ENCODE data around the gene ASIC5. TPM values are rescaled to one million over a fixed set of nuclear protein-coding genes. Genes with fewer than 3 reads are reported as not detected.

ASIC5 gene
- total RNA-seq, 6 experiments from 2014 or later = not detected

- WGBS (ENCODE audit: insufficient coverage, low coverage, low lambda C conversion rate, missing lambda C conversion rate) = 32% methylated on average over 1 of the region's 1 CpG
- intact Hi-C loops (cut with DNase I) = loop anchor here in 1 of 2 donors (10.0 kb wide), 1 partner anchor 145 kb away; the partner anchor contains the start of gene CTSO
- peak; percentile 97 to 99 (median 98) for ATAC-seq
- no peak for DNase-seq
- Histone ChIP-seq H3K4me3 (no peak overlapping the region), H3K27me3 (no peaks in the 10 kb centered on the region), H3K27ac (peak overlapping the region in 2 of 3 donors; percentile 33 to 37), H3K36me3 (no peaks in the 10 kb centered on the region), H3K4me1 (peaks cover 0 to 27% (median 2%) of the 10 kb centered on the region in 4 donors), H3K9me3 (no peaks in the 10 kb centered on the region)
- TF ChIP-seq, protein P1, sequence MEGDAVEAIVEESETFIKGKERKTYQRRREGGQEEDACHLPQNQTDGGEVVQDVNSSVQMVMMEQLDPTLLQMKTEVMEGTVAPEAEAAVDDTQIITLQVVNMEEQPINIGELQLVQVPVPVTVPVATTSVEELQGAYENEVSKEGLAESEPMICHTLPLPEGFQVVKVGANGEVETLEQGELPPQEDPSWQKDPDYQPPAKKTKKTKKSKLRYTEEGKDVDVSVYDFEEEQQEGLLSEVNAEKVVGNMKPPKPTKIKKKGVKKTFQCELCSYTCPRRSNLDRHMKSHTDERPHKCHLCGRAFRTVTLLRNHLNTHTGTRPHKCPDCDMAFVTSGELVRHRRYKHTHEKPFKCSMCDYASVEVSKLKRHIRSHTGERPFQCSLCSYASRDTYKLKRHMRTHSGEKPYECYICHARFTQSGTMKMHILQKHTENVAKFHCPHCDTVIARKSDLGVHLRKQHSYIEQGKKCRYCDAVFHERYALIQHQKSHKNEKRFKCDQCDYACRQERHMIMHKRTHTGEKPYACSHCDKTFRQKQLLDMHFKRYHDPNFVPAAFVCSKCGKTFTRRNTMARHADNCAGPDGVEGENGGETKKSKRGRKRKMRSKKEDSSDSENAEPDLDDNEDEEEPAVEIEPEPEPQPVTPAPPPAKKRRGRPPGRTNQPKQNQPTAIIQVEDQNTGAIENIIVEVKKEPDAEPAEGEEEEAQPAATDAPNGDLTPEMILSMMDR (IDR thresholded peaks at IDR 0.05) = peak; percentile 77 to 83 (median 82)
- TF ChIP-seq POLR2A (IDR thresholded peaks at IDR 0.05) = no peak
Observed at GRCh38 chr4:155809835-155810234, 56.2 kb downstream of the ASIC5 start.

DNA sequence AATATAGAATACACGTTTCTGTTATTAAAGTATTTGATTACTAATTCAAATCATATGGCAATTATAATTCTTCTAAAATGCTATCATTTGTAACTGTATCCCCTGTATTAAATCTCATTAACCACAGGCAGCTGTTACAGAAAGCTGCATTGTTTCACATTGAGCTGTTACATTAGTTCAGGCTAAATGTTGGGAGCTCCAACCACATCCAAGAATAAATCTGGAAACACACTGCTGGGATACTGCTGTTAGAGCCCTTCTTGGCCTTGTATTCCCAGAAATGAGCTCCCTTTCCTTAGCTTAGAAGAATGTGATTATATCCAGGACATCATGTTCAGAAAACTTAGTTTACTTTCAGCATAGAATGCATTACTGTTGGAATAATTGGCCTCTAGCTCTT lies 59.1 kb downstream of the ASIC5 start:
- Histone ChIP-seq H3K4me1 (peaks cover 0 to 21% (median 2%) of the 10 kb centered on the region in 4 donors), H3K27me3 (no peaks in the 10 kb centered on the region), H3K36me3 (no peaks in the 10 kb centered on the region), H3K4me3 (no peak overlapping the region), H3K9me3 (no peaks in the 10 kb centered on the region), H3K27ac (no peak overlapping the region)
- ATAC-seq (no peak), DNase-seq (no peak)
- no peak for TF ChIP-seq POLR2A (IDR thresholded peaks at IDR 0.05)
- TF ChIP-seq, protein P1 (IDR thresholded peaks at IDR 0.05) = no peak
- intact Hi-C loops (cut with DNase I) = loop anchor here in 1 of 2 donors (10.0 kb wide), 1 partner anchor 148 kb away; the partner anchor contains the start of gene CTSO
- WGBS (ENCODE audit: insufficient coverage, low coverage, low lambda C conversion rate, missing lambda C conversion rate) = 58% methylated on average over 1 of the region's 1 CpG

- ATAC-seq (no peak), DNase-seq (no peak)
- TF ChIP-seq, protein P1 (IDR thresholded peaks at IDR 0.05) = no peak
- no peak for TF ChIP-seq POLR2A (IDR thresholded peaks at IDR 0.05)
- 88% methylated on average over 1 of the region's 1 CpG for WGBS (ENCODE audit: insufficient coverage, low coverage, low lambda C conversion rate, missing lambda C conversion rate)
- H3K9me3 ChIP-seq = no peaks in the 10 kb centered on the region
- no peak overlapping the region for H3K4me3 ChIP-seq
- H3K27ac ChIP-seq = no peak overlapping the region
- peaks cover 0 to 22% (median 6%) of the 10 kb centered on the region in 4 donors for H3K4me1 ChIP-seq
- no peaks in the 10 kb centered on the region for H3K36me3 ChIP-seq
- H3K27me3 ChIP-seq = no peaks in the 10 kb centered on the region
- intact Hi-C loops (cut with DNase I) = loop anchor here in 1 of 2 donors (10.0 kb wide), 1 partner anchor 150 kb away; the partner anchor contains the start of gene CTSO
Observed at GRCh38 chr4:155805016-155805415, 61.1 kb downstream of the ASIC5 start.

DNA sequence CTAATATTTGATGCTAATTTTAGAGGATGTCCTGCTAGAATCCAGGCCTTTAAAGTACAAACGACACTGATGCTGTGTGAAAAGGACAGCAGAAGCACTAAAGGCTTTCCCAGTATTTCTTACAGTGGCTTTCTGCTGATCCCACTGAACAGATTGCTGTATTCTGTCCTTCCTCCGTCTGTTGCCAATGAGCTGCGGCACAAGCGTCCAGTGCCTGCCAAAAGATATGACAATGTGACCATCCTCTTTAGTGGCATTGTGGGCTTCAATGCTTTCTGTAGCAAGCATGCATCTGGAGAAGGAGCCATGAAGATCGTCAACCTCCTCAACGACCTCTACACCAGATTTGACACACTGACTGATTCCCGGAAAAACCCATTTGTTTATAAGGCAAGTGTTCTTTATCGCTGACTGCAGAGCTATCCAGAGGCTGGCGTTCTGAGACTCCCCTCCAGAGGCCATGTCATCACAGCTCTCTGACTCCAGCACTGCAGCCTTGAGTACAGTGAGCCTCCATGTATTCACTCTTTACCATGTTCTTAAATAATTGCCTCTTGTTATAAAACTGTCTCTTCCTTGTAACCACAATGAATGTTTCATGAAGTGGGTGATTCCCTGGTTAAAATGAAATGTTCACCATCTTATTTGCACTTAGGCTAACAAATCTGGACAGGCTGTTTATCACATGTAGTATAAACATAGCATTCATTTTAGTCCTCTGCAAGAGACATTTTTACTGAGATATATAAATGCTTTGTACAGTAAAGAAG lies 63.7 kb downstream of the ASIC5 start:
- H3K9me3 ChIP-seq = no peaks in the 10 kb centered on the region
- no peaks in the 10 kb centered on the region for H3K27me3 ChIP-seq
- H3K4me3 ChIP-seq = no peak overlapping the region
- no peaks in the 10 kb centered on the region for H3K36me3 ChIP-seq
- intact Hi-C loops (cut with DNase I) = loop anchor here in 1 of 2 donors (10.0 kb wide), 1 partner anchor 152 kb away; the partner anchor contains the start of gene CTSO
- TF ChIP-seq, protein P1 (IDR thresholded peaks at IDR 0.05) = no peak
- no peak for TF ChIP-seq POLR2A (IDR thresholded peaks at IDR 0.05)
- peak in 2 of 4 donors; percentile 15 to 45 for ATAC-seq
- no peak for DNase-seq
- H3K27ac ChIP-seq = no peak overlapping the region
- 74% methylated on average over 7 of the region's 9 CpGs for WGBS (ENCODE audit: insufficient coverage, low coverage, low lambda C conversion rate, missing lambda C conversion rate)
- peaks cover 0 to 8% (median 4%) of the 10 kb centered on the region in 4 donors for H3K4me1 ChIP-seq
